HG03575 (cell line): ENCODE data around the gene TMEM185A.
"Not testable (repeated sequence)": the region's sequence is repeated elsewhere in the genome, so short reads cannot be mapped to it uniquely, and the experiment has no call there.

Experiments
- ATAC-seq: cut with Tn5 transposase; IDR thresholded peaks from one replicate; pipeline ENCODE4 v1.9.1; 2021; ENCODE audit not compliant: unreplicated experiment, insufficient number of reproducible peaks, low FRiP score; ENCODE audit errors: extremely low read depth

The TMEM185A gene

GRCh38 chrX:149631234-149632165 lies at the start of gene TMEM185A:
Gene TMEM185A (minus strand): TSS chrX:149631792. CDS start chrX:149631580, 212 bp downstream.
- no peak for ATAC-seq

GRCh38 chrX:149681182-149681581 lies 49.6 kb upstream of the TMEM185A start:
- no peak for ATAC-seq

- not testable (repeated sequence) for ATAC-seq
Measured at GRCh38 chrX:149679164-149679678, 47.6 kb upstream of the TMEM185A start.

GRCh38 chrX:149675554-149675953 lies 44.0 kb upstream of the TMEM185A start:
- ATAC-seq = not testable (repeated sequence)

- ATAC-seq = not testable (repeated sequence)
Measured at GRCh38 chrX:149675088-149675487, 43.5 kb upstream of the TMEM185A start.

GRCh38 chrX:149660613-149661012 lies 29.0 kb upstream of the TMEM185A start:
- ATAC-seq = not testable (repeated sequence)

GRCh38 chrX:149656260-149656884 lies 24.8 kb upstream of the TMEM185A start:
- not testable (repeated sequence) for ATAC-seq

- ATAC-seq = no peak
Measured at GRCh38 chrX:149652232-149652981, 20.8 kb upstream of the TMEM185A start.

GRCh38 chrX:149650162-149650561 lies 18.6 kb upstream of the TMEM185A start:
- no peak for ATAC-seq

GRCh38 chrX:149648932-149649331 lies 17.3 kb upstream of the TMEM185A start:
- ATAC-seq = no peak

GRCh38 chrX:149647505-149647904 lies 15.9 kb upstream of the TMEM185A start:
- ATAC-seq = no peak

- no peak for ATAC-seq
Measured at GRCh38 chrX:149643496-149643895, 11.9 kb upstream of the TMEM185A start.

GRCh38 chrX:149641835-149642234 lies 10.2 kb upstream of the TMEM185A start:
- no peak for ATAC-seq

GRCh38 chrX:149641432-149641831 lies 9.8 kb upstream of the TMEM185A start:
- ATAC-seq = no peak

GRCh38 chrX:149639568-149639967 lies 8.0 kb upstream of the TMEM185A start:
- no peak for ATAC-seq

GRCh38 chrX:149638860-149639259 lies 7.3 kb upstream of the TMEM185A start:
- no peak for ATAC-seq

- ATAC-seq = no peak
Measured at GRCh38 chrX:149633511-149633910, 1.9 kb upstream of the TMEM185A start.

- ATAC-seq = no peak
Measured at GRCh38 chrX:149630681-149631233, 835 bp downstream of the TMEM185A start.
